GM23338 (cell line): ENCODE data around the gene CTNNA3. TPM values are rescaled to one million over a fixed set of nuclear protein-coding genes. Genes with fewer than 3 reads are reported as not detected.

ENCODE experiments used
- ATAC-seq: fragments of 200-7000 bp; cut with Tn5 transposase; 3 replicates; pipeline ENCODE4 v1.9.1; 2020
- DNase-seq: peaks from one replicate; pipeline ENCODE4 v3.0.0-alpha.2; 2015; ENCODE audit warnings: low spot score
- H2AFZ ChIP-seq: fragments of 200-600 bp; sonication (generic); 2 replicates; pipeline ENCODE4 v1.8.0; 2016; ENCODE audit warnings: antibody characterized with exemption, mild to moderate bottlenecking, moderate library complexity
- H3F3A ChIP-seq: fragments of 200-600 bp; sonication (generic); replicated peaks from 2 replicates; pipeline ENCODE4 v1.8.0; 2017; ENCODE audit warnings: antibody characterized with exemption, mixed run types, low read depth
- H3K27ac ChIP-seq: fragments of 200-600 bp; sonication (generic); 2 replicates; pipeline ENCODE4 v1.6.1; 2016; ENCODE audit warnings: low read depth
- H3K27me3 ChIP-seq: fragments of 200-600 bp; sonication (generic); 2 replicates; pipeline ENCODE4 v1.8.0; 2016; ENCODE audit warnings: mild to moderate bottlenecking, mixed run types, moderate library complexity; ENCODE audit not compliant: insufficient read depth
- H3K36me3 ChIP-seq: fragments of 200-600 bp; sonication (generic); 2 replicates; pipeline ENCODE4 v1.8.0; 2016; ENCODE audit warnings: mild to moderate bottlenecking; ENCODE audit not compliant: insufficient read depth
- H3K4me1 ChIP-seq: fragments of 200-600 bp; sonication (generic); 2 replicates; pipeline ENCODE4 v1.8.0; 2016; ENCODE audit warnings: mild to moderate bottlenecking, moderate library complexity; ENCODE audit not compliant: insufficient read depth
- H3K4me2 ChIP-seq: fragments of 200-600 bp; sonication (generic); 2 replicates; pipeline ENCODE4 v1.7.1; 2017; ENCODE audit warnings: mixed run types
- H3K4me3 ChIP-seq: fragments of 200-600 bp; sonication (generic); 2 replicates; pipeline ENCODE4 v1.6.1; 2016; ENCODE audit warnings: mixed run types
- H3K79me2 ChIP-seq: fragments of 200-600 bp; sonication (generic); replicated peaks from 2 replicates; pipeline ENCODE4 v1.8.0; 2017; ENCODE audit warnings: mild to moderate bottlenecking; ENCODE audit not compliant: insufficient read depth
- H3K9me2 ChIP-seq: fragments of 200-600 bp; sonication (generic); 2 replicates; pipeline ENCODE4 v1.8.0; 2017; ENCODE audit not compliant: insufficient read depth
- H4K20me1 ChIP-seq: fragments of 200-600 bp; sonication (generic); replicated peaks from 2 replicates; pipeline ENCODE4 v1.8.0; 2017; ENCODE audit warnings: mild to moderate bottlenecking; ENCODE audit not compliant: insufficient read depth
- H3K27ac Mint-ChIP-seq: 2 replicates; pipeline ENCODE4 v1.8.0; 2020; ENCODE audit warnings: inconsistent platforms, mild to moderate bottlenecking, moderate library complexity, mixed read lengths
- H3K27me3 Mint-ChIP-seq: 3 replicates; pipeline ENCODE4 v1.8.0; 2022; ENCODE audit warnings: low read depth, mild to moderate bottlenecking, moderate library complexity, mixed read lengths, inconsistent platforms; ENCODE audit not compliant: insufficient read depth, poor library complexity
- H3K36me3 Mint-ChIP-seq: 3 replicates; pipeline ENCODE4 v1.8.0; 2021; ENCODE audit warnings: low read depth, mild to moderate bottlenecking, inconsistent platforms, moderate library complexity, mixed read lengths
- H3K4me1 Mint-ChIP-seq: 3 replicates; pipeline ENCODE4 v1.8.0; 2020; ENCODE audit warnings: mild to moderate bottlenecking, inconsistent platforms, mixed read lengths
- H3K4me3 Mint-ChIP-seq: 3 replicates; pipeline ENCODE4 v1.8.0; 2021; ENCODE audit warnings: moderate library complexity, mild to moderate bottlenecking, inconsistent platforms, mixed read lengths
- H3K9me3 Mint-ChIP-seq: 3 replicates; pipeline ENCODE4 v1.8.0; 2020; ENCODE audit warnings: moderate library complexity, mild to moderate bottlenecking, inconsistent platforms, mixed read lengths
- EZH2 ChIP-seq: fragments of 200-600 bp; sonication (generic); IDR thresholded peaks from one replicate; pipeline ENCODE4 v1.8.0; 2017; ENCODE audit warnings: antibody characterized with exemption, mild to moderate bottlenecking, low read depth; ENCODE audit not compliant: unreplicated experiment
- EZH2phosphoT487 ChIP-seq: fragments of 200-600 bp; sonication (generic); IDR thresholded peaks from one replicate; pipeline ENCODE4 v1.8.1; 2018; ENCODE audit warnings: antibody characterized with exemption; ENCODE audit not compliant: unreplicated experiment
- JUNB ChIP-seq: IDR thresholded peaks from one replicate; pipeline ENCODE4 v1.6.1; 2016; ENCODE audit warnings: antibody characterized with exemption; ENCODE audit not compliant: unreplicated experiment
- NANOG ChIP-seq: IDR thresholded peaks from 2 replicates; pipeline ENCODE4 v1.6.1; 2016; ENCODE audit warnings: antibody characterized with exemption, borderline replicate concordance
- POLR2AphosphoS5 ChIP-seq: IDR thresholded peaks from 2 replicates; pipeline ENCODE4 v1.6.1; 2016; ENCODE audit warnings: antibody characterized with exemption, low read depth
- REST ChIP-seq: IDR thresholded peaks from one replicate; pipeline ENCODE4 v1.6.1; 2018; ENCODE audit warnings: antibody characterized with exemption; ENCODE audit not compliant: unreplicated experiment
- STAT1 ChIP-seq: IDR thresholded peaks from one replicate; pipeline ENCODE4 v1.6.1; 2016; ENCODE audit warnings: antibody characterized with exemption; ENCODE audit not compliant: unreplicated experiment
- ZNF114 ChIP-seq: fragments of 250-450 bp; sonication (Bioruptor Pico); IDR thresholded peaks from 2 replicates; pipeline ENCODE4 v1.5.0; 2020; ENCODE audit warnings: mild to moderate bottlenecking, moderate library complexity
- ZNF331 ChIP-seq: fragments of 250-450 bp; sonication (Bioruptor Pico); IDR thresholded peaks from 2 replicates; pipeline ENCODE4 v1.5.0; 2020; ENCODE audit warnings: low read depth, mild to moderate bottlenecking, moderate library complexity
- ZNF462 ChIP-seq: fragments of 250-450 bp; sonication (Bioruptor Pico); IDR thresholded peaks from 2 replicates; pipeline ENCODE4 v1.5.0; 2020; ENCODE audit warnings: mild to moderate bottlenecking, moderate library complexity
- polyA plus RNA-seq: library from polyadenylated mRNA; unstranded; fragments of >200 nt; fragmentation: Nextera tagmentation; extraction: Ambion mirVana; gene quantifications from 2 replicates; pipeline ENCODE4 v1.2.1, GENCODE V29; 2016
- total RNA-seq: library from RNA; depleted of rRNA; stranded (reverse); fragments of >200 nt; shearing (Covaris generic); gene quantifications from 2 replicates; pipeline ENCODE4 v1.2.3, GENCODE V29; 2014

The CTNNA3 gene
- total and polyA plus RNA-seq, 2 experiments from 2014 or later = 0.71 to 3.3 TPM

GRCh38 chr10:66349076-66349475, 1346.9 kb downstream of the CTNNA3 start (continued):
- TF ChIP-seq REST (no peak), STAT1 (no peak), EZH2 (no peak), POLR2AphosphoS5 (no peak)

GRCh38 chr10:66337211-66337610, 1358.8 kb downstream of the CTNNA3 start:
- Histone ChIP-seq H3K4me2 (no peak overlapping the region), H4K20me1 (no peaks in the 10 kb centered on the region), H2AFZ (no peak overlapping the region), H3K9me2 (peaks cover 3% of the 10 kb centered on the region; the same call in 1 of the 2 replicates), H3K4me3 (no peak overlapping the region), H3K27me3 (no peaks in the 10 kb centered on the region), H3K27ac (no peak overlapping the region), H3K79me2 (no peaks in the 10 kb centered on the region), H3K4me1 (no peaks in the 10 kb centered on the region), H3K36me3 (peaks cover 12% of the 10 kb centered on the region), H3F3A (no peaks in the 10 kb centered on the region)
- ATAC-seq = no peak
- Mint-ChIP-seq H3K4me3 (no peak overlapping the region), H3K27me3 (no peaks in the 10 kb centered on the region), H3K36me3 (peaks cover 28% of the 10 kb centered on the region; the same call in 2 of the 3 replicates), H3K27ac (no peak overlapping the region), H3K4me1 (no peaks in the 10 kb centered on the region), H3K9me3 (peaks cover 33% of the 10 kb centered on the region)
- DNase-seq = no peak
- TF ChIP-seq ZNF462 (CRISPR knock-in tag) (no peak), EZH2phosphoT487 (no peak), REST (no peak), JUNB (no peak), ZNF114 (CRISPR knock-in tag) (no peak), EZH2 (no peak), STAT1 (no peak), POLR2AphosphoS5 (no peak), ZNF331 (CRISPR knock-in tag) (no peak), NANOG (no peak)
